HCT116 (cell line): ENCODE measurements around the gene IER5L. TPM values are rescaled to one million over a fixed set of nuclear protein-coding genes. Genes with fewer than 3 reads are reported as not detected.

ENCODE experiments used
- ATAC-seq: fragments of 200-7000 bp; cut with Tn5 transposase; 2 replicates; pipeline ENCODE4 v1.9.1; 2020; ENCODE audit warnings: mild to moderate bottlenecking, moderate library complexity
- BruUV-seq: library from RNA; stranded (reverse); fragments of 400-500 nt; replicated peaks from 2 replicates; lab custom pipeline; 2021; lab: Mats Ljungman, UMichigan
- CTCF ChIA-PET: fragments of 300-600 bp; sonication (Branson Sonifier 250); formaldehyde crosslinking; loops from one replicate; lab custom pipeline; 2021; ENCODE audit warnings: antibody characterized with exemption; lab: Charles Lee
- POLR2A ChIA-PET: fragments of 300-600, 350-600 bp; sonication (Branson Sonifier 250); formaldehyde crosslinking; loops from one replicate; lab custom pipeline; 2021; ENCODE audit warnings: antibody characterized with exemption; lab: Charles Lee
- RAD21 ChIA-PET, 2 experiments: fragments of 300-600 bp; sonication (Branson Sonifier 250); formaldehyde crosslinking; loops; one replicate each; lab custom pipeline; 2023; ENCODE audit warnings: low total read pairs in 2 of 2; ENCODE audit not compliant: uncharacterized antibody in 2 of 2, unreplicated experiment in 2 of 2, low non-redundant PET in 1 of 2; lab: Charles Lee
- DNase-seq: peaks from one replicate; pipeline ENCODE4 v3.0.0-alpha.2; 2010; ENCODE audit warnings: low read depth, low spot score
- H2AFZ ChIP-seq: fragments of 200-600 bp; shearing (Covaris generic), sonication (generic); 2 replicates; pipeline ENCODE4 v1.6.1; 2017; ENCODE audit warnings: low read depth, mixed run types, mixed read lengths, antibody characterized with exemption, low read length; ENCODE audit not compliant: poor library complexity, severe bottlenecking
- H3K27ac ChIP-seq: 2 replicates; pipeline ENCODE4 v1.5.1; 2012; ENCODE audit warnings: low read depth, low read length
- H3K27me3 ChIP-seq: fragments of 200-600 bp; sonication (generic); 2 replicates; pipeline ENCODE4 v1.6.1; 2016; ENCODE audit warnings: mixed run types, low read length, mixed read lengths; ENCODE audit not compliant: insufficient read depth
- H3K36me3 ChIP-seq, 2 experiments: fragments of 200-500 bp in 1 of 2; fragments of 200-600 bp in 1 of 2; sonication (Bioruptor generic) in 1 of 2; sonication (generic) in 1 of 2; 2 replicates each; pipeline versions ENCODE4 v1.5.1 to v1.6.1; 2014 to 2016; ENCODE audit warnings: low read length in 2 of 2, inconsistent platforms in 1 of 2, mixed read lengths in 1 of 2, mixed run types in 1 of 2; ENCODE audit not compliant: insufficient read depth in 2 of 2, control insufficient read depth in 1 of 2
- H3K4me1 ChIP-seq, 2 experiments: fragments of 200-600 bp in 1 of 2; sonication (generic) in 1 of 2; 2 replicates each; pipeline versions ENCODE4 v1.5.1 to v1.6.1; 2012 to 2017; ENCODE audit warnings: low read length in 2 of 2, inconsistent platforms in 1 of 2, mild to moderate bottlenecking in 1 of 2, mixed read lengths in 1 of 2, mixed run types in 1 of 2, moderate library complexity in 1 of 2; ENCODE audit not compliant: insufficient read depth in 2 of 2, control insufficient read depth in 1 of 2
- H3K4me2 ChIP-seq: fragments of 200-600 bp; sonication (generic); 2 replicates; pipeline ENCODE4 v1.6.1; 2017; ENCODE audit warnings: mixed run types, low read length, mixed read lengths
- H3K4me3 ChIP-seq, 2 experiments: fragments of 200-600 bp in 1 of 2; sonication (generic) in 1 of 2; replicated peaks in 1 of 2; 2 replicates each; pipeline ENCODE4 v1.5.1; 2011 to 2016; ENCODE audit warnings: low read length in 2 of 2, control low read depth in 1 of 2, low read depth in 1 of 2, mild to moderate bottlenecking in 1 of 2, mixed read lengths in 1 of 2, mixed run types in 1 of 2
- H3K79me2 ChIP-seq: fragments of 200-600 bp; sonication (generic); 2 replicates; pipeline ENCODE4 v1.6.1; 2017; ENCODE audit warnings: mild to moderate bottlenecking, mixed run types, low read length, moderate library complexity, mixed read lengths; ENCODE audit not compliant: insufficient read depth
- H3K9ac ChIP-seq: fragments of 200-600 bp; sonication (generic); 2 replicates; pipeline ENCODE4 v1.6.1; 2016; ENCODE audit warnings: low read length, mixed read lengths
- H3K9me2 ChIP-seq: fragments of 200-600 bp; sonication (generic), shearing (Covaris generic); 2 replicates; pipeline ENCODE4 v1.6.1; 2017; ENCODE audit warnings: mixed run types, mild to moderate bottlenecking, moderate library complexity; ENCODE audit not compliant: insufficient read depth
- H3K9me3 ChIP-seq, 2 experiments: fragments of 200-500 bp in 1 of 2; fragments of 200-600 bp in 1 of 2; sonication (Bioruptor generic) in 1 of 2; sonication (generic) in 1 of 2; 2 replicates each; pipeline ENCODE4 v1.6.1; 2014 to 2017; ENCODE audit warnings: low read length in 2 of 2, mixed read lengths in 2 of 2, inconsistent platforms in 1 of 2, low read depth in 1 of 2, mild to moderate bottlenecking in 1 of 2, mixed run types in 1 of 2, moderate library complexity in 1 of 2; ENCODE audit not compliant: control insufficient read depth in 1 of 2, insufficient read depth in 1 of 2
- H4K20me1 ChIP-seq: fragments of 200-600 bp; sonication (generic), shearing (Covaris generic); 2 replicates; pipeline ENCODE4 v1.6.1; 2017; ENCODE audit warnings: mixed run types, mild to moderate bottlenecking, moderate library complexity; ENCODE audit not compliant: insufficient read depth
- ELF1 ChIP-seq: IDR thresholded peaks from 2 replicates; pipeline ENCODE4 v1.6.1; 2012; ENCODE audit warnings: low read depth, borderline replicate concordance
- EZH2 ChIP-seq: fragments of 200-600 bp; sonication (generic); IDR thresholded peaks from 2 replicates; pipeline ENCODE4 v1.6.1; 2017; ENCODE audit warnings: antibody characterized with exemption, mixed run types
- EZH2phosphoT487 ChIP-seq: fragments of 200-600 bp; IDR thresholded peaks from 2 replicates; pipeline ENCODE4 v1.6.1; 2018; ENCODE audit warnings: antibody characterized with exemption, borderline replicate concordance
- MAX ChIP-seq: IDR thresholded peaks from 2 replicates; pipeline ENCODE4 v1.6.1; 2012
- POLR2A ChIP-seq: IDR thresholded peaks from 2 replicates; pipeline ENCODE4 v1.7.0; 2011; ENCODE audit warnings: borderline replicate concordance; ENCODE audit not compliant: insufficient read depth, insufficient read length; ENCODE audit errors: extremely low read depth
- SIN3A ChIP-seq: IDR thresholded peaks from 2 replicates; pipeline ENCODE4 v1.6.1; 2012; ENCODE audit warnings: low read depth
- SP1 ChIP-seq: IDR thresholded peaks from 2 replicates; pipeline ENCODE4 v1.6.1; 2012; ENCODE audit warnings: low read depth
- SRF ChIP-seq: IDR thresholded peaks from 2 replicates; pipeline ENCODE4 v1.6.1; 2012; ENCODE audit warnings: low read depth
- ZFX ChIP-seq: fragments of 450-650 bp; IDR thresholded peaks from 2 replicates; pipeline ENCODE4 v1.6.1; 2017
- ZNF274 ChIP-seq: fragments of 200-500 bp; sonication (Bioruptor generic); IDR thresholded peaks from 2 replicates; pipeline ENCODE4 v1.6.1; 2014; ENCODE audit warnings: mild to moderate bottlenecking, low read depth, low read length, inconsistent platforms
- intact Hi-C: fragments of 100-400 bp; cut with micrococcal nuclease; formaldehyde crosslinking; loops from 2 replicates; pipeline ENCODE4 v1.10.0; 2022
- total RNA-seq: library from RNA; stranded (reverse); gene quantifications from one replicate; pipeline ENCODE4 v1.2.1, GENCODE V29; 2021; ENCODE audit not compliant: unreplicated experiment
- TF ChIP-seq, protein P1 (sequence below): IDR thresholded peaks from 2 replicates; pipeline ENCODE4 v1.6.1; 2012; ENCODE audit warnings: low read depth
- TF ChIP-seq, protein P2 (sequence below): IDR thresholded peaks from 2 replicates; pipeline ENCODE4 v1.6.1; 2011; ENCODE audit warnings: mild to moderate bottlenecking, low read length, moderate library complexity; ENCODE audit not compliant: insufficient replicate concordance; ENCODE audit errors: extremely low read depth
- TF ChIP-seq, protein P3 (sequence below), 3 experiments: fragments of 200-600 bp in 1 of 3; sonication (generic) in 1 of 3; IDR thresholded peaks in 2 of 3; conservative IDR thresholded peaks in 1 of 3; 2 replicates each; pipeline ENCODE4 v1.5.1; 2012 to 2017; ENCODE audit warnings: low read depth in 2 of 3, low read length in 2 of 3, antibody characterized with exemption in 1 of 3, borderline replicate concordance in 1 of 3, control low read depth in 1 of 3, mild to moderate bottlenecking in 1 of 3, mixed read lengths in 1 of 3, mixed run types in 1 of 3, moderate library complexity in 1 of 3; ENCODE audit not compliant: insufficient read depth in 1 of 3
- TF ChIP-seq, protein P4 (sequence below): IDR thresholded peaks from 2 replicates; pipeline ENCODE4 v1.6.1; 2012

Gene IER5L
- total RNA-seq, 1 experiment from 2014 or later = 195 TPM

DNA sequence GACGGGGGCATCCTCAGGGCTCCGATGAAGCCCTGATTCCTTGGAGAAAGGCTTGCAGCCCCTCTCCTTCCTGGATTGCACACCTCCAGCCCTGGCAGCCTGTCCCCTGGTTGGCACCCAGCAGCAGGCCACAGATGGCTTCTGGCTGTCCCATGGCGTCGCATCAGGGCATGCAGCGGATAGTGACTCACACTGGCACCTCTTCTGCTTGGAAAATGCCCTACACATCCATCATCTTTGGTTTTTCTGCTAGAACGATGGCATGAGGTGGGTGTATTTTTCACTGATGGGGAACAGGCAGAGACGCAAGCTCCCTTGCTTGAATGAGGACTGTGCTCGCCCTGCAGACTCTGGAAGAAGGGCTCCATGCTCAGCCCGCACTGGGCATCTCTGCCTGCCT, 23.2 kb upstream of the IER5L start:
- H3K4me1 ChIP-seq = peaks cover 30 to 37% of the 10 kb centered on the region in 2 experiments
- H2AFZ ChIP-seq = no peak overlapping the region
- H3K4me3 ChIP-seq = no peak overlapping the region
- no peaks in the 10 kb centered on the region for H3K9me3 ChIP-seq
- ChIA-PET CTCF (no interaction called here), POLR2A (no interaction called here), RAD21 (no interaction called here)
- TF ChIP-seq SP1 = no peak
- TF ChIP-seq ZFX = no peak
- no peak for TF ChIP-seq EZH2phosphoT487
- TF ChIP-seq SRF = no peak
- TF ChIP-seq POLR2A = no peak
- H3K4me2 ChIP-seq = no peak overlapping the region
- no peaks in the 10 kb centered on the region for H3K79me2 ChIP-seq
- DNase-seq (no peak), ATAC-seq (no peak)
- intact Hi-C loops = no loop called here
- no peaks in the 10 kb centered on the region for H3K36me3 ChIP-seq
- H3K9me2 ChIP-seq = no peaks in the 10 kb centered on the region
- H3K9ac ChIP-seq = no peak overlapping the region
- no peaks in the 10 kb centered on the region for H4K20me1 ChIP-seq
- H3K27ac ChIP-seq = no peak overlapping the region
- BruUV-seq = no TSS peak
- no peaks in the 10 kb centered on the region for H3K27me3 ChIP-seq

- H3K9me3 ChIP-seq = no peaks in the 10 kb centered on the region
- H3K9ac ChIP-seq = no peak overlapping the region
- POLR2A ChIA-PET = no interaction called here
- RAD21 ChIA-PET = no interaction called here
- no peak overlapping the region for H3K27ac ChIP-seq
- intact Hi-C loops = no loop called here
- no peak for DNase-seq
- no peaks in the 10 kb centered on the region for H4K20me1 ChIP-seq
- H3K9me2 ChIP-seq = no peaks in the 10 kb centered on the region
- H3K27me3 ChIP-seq = no peaks in the 10 kb centered on the region
- no peak for ATAC-seq
- no TSS peak for BruUV-seq
- H2AFZ ChIP-seq = no peak overlapping the region
- H3K4me2 ChIP-seq = no peak overlapping the region
- H3K4me1 ChIP-seq = peaks cover 28 to 33% of the 10 kb centered on the region in 2 experiments
- H3K4me3 ChIP-seq = no peak overlapping the region
- H3K79me2 ChIP-seq = no peaks in the 10 kb centered on the region
- CTCF ChIA-PET = no interaction called here
- H3K36me3 ChIP-seq = no peaks in the 10 kb centered on the region
- TF ChIP-seq, protein P1, sequence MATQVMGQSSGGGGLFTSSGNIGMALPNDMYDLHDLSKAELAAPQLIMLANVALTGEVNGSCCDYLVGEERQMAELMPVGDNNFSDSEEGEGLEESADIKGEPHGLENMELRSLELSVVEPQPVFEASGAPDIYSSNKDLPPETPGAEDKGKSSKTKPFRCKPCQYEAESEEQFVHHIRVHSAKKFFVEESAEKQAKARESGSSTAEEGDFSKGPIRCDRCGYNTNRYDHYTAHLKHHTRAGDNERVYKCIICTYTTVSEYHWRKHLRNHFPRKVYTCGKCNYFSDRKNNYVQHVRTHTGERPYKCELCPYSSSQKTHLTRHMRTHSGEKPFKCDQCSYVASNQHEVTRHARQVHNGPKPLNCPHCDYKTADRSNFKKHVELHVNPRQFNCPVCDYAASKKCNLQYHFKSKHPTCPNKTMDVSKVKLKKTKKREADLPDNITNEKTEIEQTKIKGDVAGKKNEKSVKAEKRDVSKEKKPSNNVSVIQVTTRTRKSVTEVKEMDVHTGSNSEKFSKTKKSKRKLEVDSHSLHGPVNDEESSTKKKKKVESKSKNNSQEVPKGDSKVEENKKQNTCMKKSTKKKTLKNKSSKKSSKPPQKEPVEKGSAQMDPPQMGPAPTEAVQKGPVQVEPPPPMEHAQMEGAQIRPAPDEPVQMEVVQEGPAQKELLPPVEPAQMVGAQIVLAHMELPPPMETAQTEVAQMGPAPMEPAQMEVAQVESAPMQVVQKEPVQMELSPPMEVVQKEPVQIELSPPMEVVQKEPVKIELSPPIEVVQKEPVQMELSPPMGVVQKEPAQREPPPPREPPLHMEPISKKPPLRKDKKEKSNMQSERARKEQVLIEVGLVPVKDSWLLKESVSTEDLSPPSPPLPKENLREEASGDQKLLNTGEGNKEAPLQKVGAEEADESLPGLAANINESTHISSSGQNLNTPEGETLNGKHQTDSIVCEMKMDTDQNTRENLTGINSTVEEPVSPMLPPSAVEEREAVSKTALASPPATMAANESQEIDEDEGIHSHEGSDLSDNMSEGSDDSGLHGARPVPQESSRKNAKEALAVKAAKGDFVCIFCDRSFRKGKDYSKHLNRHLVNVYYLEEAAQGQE = no peak
- TF ChIP-seq MAX = no peak
- TF ChIP-seq EZH2 = no peak
- TF ChIP-seq, protein P2, sequence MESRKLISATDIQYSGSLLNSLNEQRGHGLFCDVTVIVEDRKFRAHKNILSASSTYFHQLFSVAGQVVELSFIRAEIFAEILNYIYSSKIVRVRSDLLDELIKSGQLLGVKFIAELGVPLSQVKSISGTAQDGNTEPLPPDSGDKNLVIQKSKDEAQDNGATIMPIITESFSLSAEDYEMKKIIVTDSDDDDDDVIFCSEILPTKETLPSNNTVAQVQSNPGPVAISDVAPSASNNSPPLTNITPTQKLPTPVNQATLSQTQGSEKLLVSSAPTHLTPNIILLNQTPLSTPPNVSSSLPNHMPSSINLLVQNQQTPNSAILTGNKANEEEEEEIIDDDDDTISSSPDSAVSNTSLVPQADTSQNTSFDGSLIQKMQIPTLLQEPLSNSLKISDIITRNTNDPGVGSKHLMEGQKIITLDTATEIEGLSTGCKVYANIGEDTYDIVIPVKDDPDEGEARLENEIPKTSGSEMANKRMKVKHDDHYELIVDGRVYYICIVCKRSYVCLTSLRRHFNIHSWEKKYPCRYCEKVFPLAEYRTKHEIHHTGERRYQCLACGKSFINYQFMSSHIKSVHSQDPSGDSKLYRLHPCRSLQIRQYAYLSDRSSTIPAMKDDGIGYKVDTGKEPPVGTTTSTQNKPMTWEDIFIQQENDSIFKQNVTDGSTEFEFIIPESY = no peak
- TF ChIP-seq ZNF274 = no peak
- TF ChIP-seq ELF1 = no peak
- TF ChIP-seq SIN3A = no peak
- TF ChIP-seq, protein P3, sequence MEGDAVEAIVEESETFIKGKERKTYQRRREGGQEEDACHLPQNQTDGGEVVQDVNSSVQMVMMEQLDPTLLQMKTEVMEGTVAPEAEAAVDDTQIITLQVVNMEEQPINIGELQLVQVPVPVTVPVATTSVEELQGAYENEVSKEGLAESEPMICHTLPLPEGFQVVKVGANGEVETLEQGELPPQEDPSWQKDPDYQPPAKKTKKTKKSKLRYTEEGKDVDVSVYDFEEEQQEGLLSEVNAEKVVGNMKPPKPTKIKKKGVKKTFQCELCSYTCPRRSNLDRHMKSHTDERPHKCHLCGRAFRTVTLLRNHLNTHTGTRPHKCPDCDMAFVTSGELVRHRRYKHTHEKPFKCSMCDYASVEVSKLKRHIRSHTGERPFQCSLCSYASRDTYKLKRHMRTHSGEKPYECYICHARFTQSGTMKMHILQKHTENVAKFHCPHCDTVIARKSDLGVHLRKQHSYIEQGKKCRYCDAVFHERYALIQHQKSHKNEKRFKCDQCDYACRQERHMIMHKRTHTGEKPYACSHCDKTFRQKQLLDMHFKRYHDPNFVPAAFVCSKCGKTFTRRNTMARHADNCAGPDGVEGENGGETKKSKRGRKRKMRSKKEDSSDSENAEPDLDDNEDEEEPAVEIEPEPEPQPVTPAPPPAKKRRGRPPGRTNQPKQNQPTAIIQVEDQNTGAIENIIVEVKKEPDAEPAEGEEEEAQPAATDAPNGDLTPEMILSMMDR (IDR thresholded peaks at IDR 0.05 in 2 of 3, conservative IDR thresholded peaks at IDR 0.05 in 1 of 3; ENCODE audit: borderline replicate concordance in 1 of 3, insufficient read depth in 1 of 3, low read depth in 2 of 3, low read length in 2 of 3) = no peak
- TF ChIP-seq, protein P4, sequence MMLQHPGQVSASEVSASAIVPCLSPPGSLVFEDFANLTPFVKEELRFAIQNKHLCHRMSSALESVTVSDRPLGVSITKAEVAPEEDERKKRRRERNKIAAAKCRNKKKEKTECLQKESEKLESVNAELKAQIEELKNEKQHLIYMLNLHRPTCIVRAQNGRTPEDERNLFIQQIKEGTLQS = no peak
These were observed 22.2 kb upstream of the IER5L start for GRCh38 chr9:129200255-129200654.
